Neural cell (in vitro differentiated cells): Measurements from ENCODE around the gene AHI1. TPM values are rescaled to one million over a fixed set of nuclear protein-coding genes. Genes with fewer than 3 reads are reported as not detected.

Experiments used
- H2AFZ ChIP-seq: fragments of 200-600, 300-800 bp; sonication (generic), shearing (Covaris generic); 2 replicates; pipeline ENCODE4 v1.6.0; 2014; ENCODE audit warnings: low read depth, mild to moderate bottlenecking, antibody characterized with exemption, low read length, moderate library complexity
- H3F3A ChIP-seq: fragments of 200-600 bp; shearing (Covaris generic); 2 replicates; pipeline ENCODE4 v1.6.1; 2016; ENCODE audit warnings: mild to moderate bottlenecking, moderate library complexity, mixed read lengths, antibody characterized with exemption, low read length; ENCODE audit not compliant: insufficient read depth, poor library complexity, severe bottlenecking
- H3K27ac ChIP-seq: fragments of 200-600, 300-800 bp; sonication (generic), shearing (Covaris generic); 2 replicates; pipeline ENCODE4 v1.5.1; 2014; ENCODE audit warnings: mild to moderate bottlenecking, low read length, moderate library complexity
- H3K27me3 ChIP-seq: fragments of 300-800, 200-600 bp; sonication (generic), shearing (Covaris generic); 2 replicates; pipeline ENCODE4 v1.6.0; 2014; ENCODE audit warnings: mild to moderate bottlenecking, low read depth, low read length, moderate library complexity; ENCODE audit not compliant: insufficient read depth
- H3K36me3 ChIP-seq: fragments of 300-800, 200-600 bp; sonication (generic), shearing (Covaris generic); 2 replicates; pipeline ENCODE4 v1.5.1; 2014; ENCODE audit warnings: mild to moderate bottlenecking, antibody characterized with exemption, low read length, moderate library complexity; ENCODE audit not compliant: insufficient read depth
- H3K4me2 ChIP-seq: fragments of 300-800, 200-600 bp; sonication (generic), shearing (Covaris generic); 2 replicates; pipeline ENCODE4 v1.6.0; 2014; ENCODE audit warnings: mild to moderate bottlenecking, low read length
- H3K4me3 ChIP-seq: fragments of 300-800, 200-600 bp; sonication (generic), shearing (Covaris generic); 2 replicates; pipeline ENCODE4 v1.5.1; 2014; ENCODE audit warnings: mild to moderate bottlenecking, low read length, moderate library complexity
- H3K79me2 ChIP-seq: fragments of 200-600 bp; shearing (Covaris generic); replicated peaks from 2 replicates; pipeline ENCODE4 v1.6.0; 2014; ENCODE audit warnings: mild to moderate bottlenecking, low read length, moderate library complexity; ENCODE audit not compliant: insufficient read depth
- H3K9ac ChIP-seq: fragments of 300-800, 200-600 bp; sonication (generic), shearing (Covaris generic); 2 replicates; pipeline ENCODE4 v1.6.1; 2016; ENCODE audit warnings: mild to moderate bottlenecking, low read length, mixed read lengths
- H3K9me2 ChIP-seq: fragments of 200-600 bp; shearing (Covaris generic); 2 replicates; pipeline ENCODE4 v1.6.1; 2016; ENCODE audit warnings: mild to moderate bottlenecking, low read length, mixed read lengths; ENCODE audit not compliant: insufficient read depth
- H3K9me3 ChIP-seq: fragments of 200-600, 300-800 bp; sonication (generic), shearing (Covaris generic); 2 replicates; pipeline ENCODE4 v1.6.1; 2016; ENCODE audit warnings: mild to moderate bottlenecking, mixed run types, low read length, moderate library complexity, mixed read lengths
- H4K20me1 ChIP-seq: fragments of 200-600 bp; shearing (Covaris generic); 2 replicates; pipeline ENCODE4 v1.6.1; 2016; ENCODE audit warnings: mild to moderate bottlenecking, mixed run types; ENCODE audit not compliant: insufficient read depth
- CTCF ChIP-seq: fragments of 450-650 bp; IDR thresholded peaks from 2 replicates; pipeline ENCODE4 v1.5.1; 2014; ENCODE audit warnings: antibody characterized with exemption, mild to moderate bottlenecking, moderate library complexity; ENCODE audit not compliant: poor library complexity, severe bottlenecking
- EZH2 ChIP-seq: fragments of 200-600, 300-800 bp; shearing (Covaris generic), sonication (generic); IDR thresholded peaks from 2 replicates; pipeline ENCODE4 v1.6.1; 2014; ENCODE audit warnings: antibody characterized with exemption, low read length, borderline replicate concordance, mild to moderate bottlenecking; ENCODE audit not compliant: insufficient read depth, poor library complexity, severe bottlenecking
- MXI1 ChIP-seq: fragments of 450-650 bp; conservative IDR thresholded peaks from 2 replicates; pipeline ENCODE4 v1.6.1; 2014; ENCODE audit warnings: antibody characterized with exemption, mild to moderate bottlenecking; ENCODE audit not compliant: poor library complexity, severe bottlenecking
- POLR2AphosphoS5 ChIP-seq: IDR thresholded peaks from 2 replicates; pipeline ENCODE4 v1.6.1; 2012
- RAD21 ChIP-seq: fragments of 450-650 bp; conservative IDR thresholded peaks from 2 replicates; pipeline ENCODE4 v1.6.1; 2014; ENCODE audit warnings: antibody characterized with exemption, mild to moderate bottlenecking, moderate library complexity
- SMC3 ChIP-seq: fragments of 450-650 bp; conservative IDR thresholded peaks from 2 replicates; pipeline ENCODE4 v1.6.1; 2014; ENCODE audit warnings: antibody characterized with exemption, mild to moderate bottlenecking, moderate library complexity; ENCODE audit not compliant: poor library complexity
- TAF1 ChIP-seq: IDR thresholded peaks from 2 replicates; pipeline ENCODE4 v1.6.1; 2012; ENCODE audit warnings: low read depth
- polyA plus RNA-seq: library from polyadenylated mRNA; depleted of rRNA; stranded (reverse); fragments of >200 nt; gene quantifications from 2 replicates; pipeline ENCODE4 v1.2.3, GENCODE V29; 2014

Gene AHI1
- polyA plus RNA-seq, 1 donor from 2014 or later, result 58.2 TPM

GRCh38 chr6:135505222-135505621 is 7.7 kb upstream of the AHI1 start:
- H3K79me2 ChIP-seq, result no peaks in the 10 kb centered on the region
- H3K4me2 ChIP-seq, result no peak overlapping the region
- TF ChIP-seq POLR2AphosphoS5, result no peak
- no peak for TF ChIP-seq SMC3
- TF ChIP-seq TAF1, result no peak
- TF ChIP-seq EZH2, result no peak
- no peak for TF ChIP-seq RAD21

GRCh38 chr6:135504734-135505133 is 7.2 kb upstream of the AHI1 start:
- H3K79me2 ChIP-seq, result no peaks in the 10 kb centered on the region
- no peak overlapping the region for H3K4me2 ChIP-seq
- no peaks in the 10 kb centered on the region for H4K20me1 ChIP-seq
- H3K9me3 ChIP-seq, result no peaks in the 10 kb centered on the region
- no peak overlapping the region for H3K9ac ChIP-seq
- H3K27ac ChIP-seq, result no peak overlapping the region
- H3F3A ChIP-seq, result no peaks in the 10 kb centered on the region
- TF ChIP-seq POLR2AphosphoS5 (no peak), RAD21 (no peak)
- H2AFZ ChIP-seq, result no peak overlapping the region
- H3K36me3 ChIP-seq, result no peaks in the 10 kb centered on the region
- no peak overlapping the region for H3K4me3 ChIP-seq
- no peaks in the 10 kb centered on the region for H3K9me2 ChIP-seq
- H3K27me3 ChIP-seq, result no peaks in the 10 kb centered on the region

More at GRCh38 chr6:135505222-135505621, 7.7 kb upstream of the AHI1 start:
- Histone ChIP-seq H3K27me3 (no peaks in the 10 kb centered on the region), H3K27ac (no peak overlapping the region), H4K20me1 (no peaks in the 10 kb centered on the region), H3K9ac (no peak overlapping the region), H3K9me3 (no peaks in the 10 kb centered on the region), H3K9me2 (no peaks in the 10 kb centered on the region), H3K36me3 (no peaks in the 10 kb centered on the region), H3F3A (no peaks in the 10 kb centered on the region), H3K4me3 (no peak overlapping the region), H2AFZ (no peak overlapping the region)

- H3K9ac ChIP-seq, result no peak overlapping the region
- no peaks in the 10 kb centered on the region for H3K79me2 ChIP-seq
- H3F3A ChIP-seq, result peaks cover 3% of the 10 kb centered on the region
- H4K20me1 ChIP-seq, result no peaks in the 10 kb centered on the region
- H3K9me3 ChIP-seq, result no peaks in the 10 kb centered on the region
- no peak overlapping the region for H3K27ac ChIP-seq
- H3K4me3 ChIP-seq, result no peak overlapping the region
- H3K36me3 ChIP-seq, result no peaks in the 10 kb centered on the region
- H3K4me2 ChIP-seq, result no peak overlapping the region
- H3K27me3 ChIP-seq, result no peaks in the 10 kb centered on the region
- no peak overlapping the region for H2AFZ ChIP-seq
- H3K9me2 ChIP-seq, result no peaks in the 10 kb centered on the region
- TF ChIP-seq CTCF (no peak), MXI1 (no peak), RAD21 (no peak), EZH2 (no peak)
Observed at GRCh38 chr6:135503703-135504475, 6.3 kb upstream of the AHI1 start.
